OCI-LY7 (cell line): ENCODE measurements around the gene CDK15. TPM values are rescaled to one million over a fixed set of nuclear protein-coding genes. Genes with fewer than 3 reads are reported as not detected.
"Not testable (repeated sequence)": the region's sequence is repeated elsewhere in the genome, so short reads cannot be mapped to it uniquely, and the experiment has no call there.

ENCODE experiments used
- BruUV-seq: library from RNA; stranded (reverse); fragments of 400-500 nt; replicated peaks from 2 replicates; lab custom pipeline; 2021; lab: Mats Ljungman, UMichigan
- CTCF ChIA-PET: fragments of 300-600 bp; sonication (Branson Sonifier 250); formaldehyde crosslinking; loops from one replicate; lab custom pipeline; 2022; ENCODE audit warnings: antibody characterized with exemption; ENCODE audit not compliant: unreplicated experiment; lab: Charles Lee
- POLR2A ChIA-PET: fragments of 300-600 bp; sonication (Branson Sonifier 250); formaldehyde crosslinking; loops from one replicate; lab custom pipeline; 2022; ENCODE audit warnings: antibody characterized with exemption; lab: Charles Lee
- DNase-seq: peaks from one replicate; pipeline ENCODE4 v3.0.0-alpha.2; 2015; ENCODE audit warnings: low spot score
- H2AFZ ChIP-seq: fragments of 200-600 bp; sonication (generic), shearing (Covaris generic); 2 replicates; pipeline ENCODE4 v1.6.1; 2014; ENCODE audit warnings: mild to moderate bottlenecking, antibody characterized with exemption, low read length, moderate library complexity
- H3K27ac ChIP-seq: fragments of 200-600 bp; sonication (generic); 2 replicates; pipeline ENCODE4 v1.5.1; 2014; ENCODE audit warnings: mixed run types, low read depth, mild to moderate bottlenecking, moderate library complexity, low read length, inconsistent platforms; ENCODE audit not compliant: poor library complexity, severe bottlenecking
- H3K36me3 ChIP-seq: fragments of 200-600 bp; sonication (generic); 2 replicates; pipeline ENCODE4 v1.6.1; 2014; ENCODE audit warnings: mild to moderate bottlenecking, antibody characterized with exemption, low read length, moderate library complexity, mixed read lengths; ENCODE audit not compliant: insufficient read depth
- H3K4me1 ChIP-seq: fragments of 200-600 bp; sonication (generic); 2 replicates; pipeline ENCODE4 v1.5.1; 2014; ENCODE audit warnings: mild to moderate bottlenecking, low read length; ENCODE audit not compliant: insufficient read depth, poor library complexity, severe bottlenecking
- H3K4me2 ChIP-seq: fragments of 200-600 bp; sonication (generic); 2 replicates; pipeline ENCODE4 v1.6.1; 2014; ENCODE audit warnings: mild to moderate bottlenecking, low read length
- H3K4me3 ChIP-seq: fragments of 200-600 bp; sonication (generic); 2 replicates; pipeline ENCODE4 v1.5.1; 2014; ENCODE audit warnings: mild to moderate bottlenecking, low read depth, low read length; ENCODE audit not compliant: poor library complexity, severe bottlenecking
- H3K79me2 ChIP-seq: fragments of 200-600 bp; sonication (generic); 2 replicates; pipeline ENCODE4 v1.6.1; 2016; ENCODE audit warnings: low read depth, mild to moderate bottlenecking, low read length, moderate library complexity, mixed read lengths; ENCODE audit not compliant: insufficient read depth
- H3K9me2 ChIP-seq: fragments of 200-600 bp; sonication (generic); 2 replicates; pipeline ENCODE4 v1.6.1; 2016; ENCODE audit warnings: mild to moderate bottlenecking, low read length, mixed read lengths; ENCODE audit not compliant: insufficient read depth
- H3K9me3 ChIP-seq: fragments of 200-600 bp; sonication (generic); 2 replicates; pipeline ENCODE4 v1.6.1; 2014; ENCODE audit warnings: mild to moderate bottlenecking, mixed run types, low read length, mixed read lengths
- H4K20me1 ChIP-seq: fragments of 200-600 bp; sonication (generic); 2 replicates; pipeline ENCODE4 v1.6.1; 2014; ENCODE audit warnings: mild to moderate bottlenecking, antibody characterized with exemption, low read length, moderate library complexity, mixed read lengths; ENCODE audit not compliant: insufficient read depth
- EZH2phosphoT487 ChIP-seq: fragments of 200-600 bp; sonication (generic); IDR thresholded peaks from 2 replicates; pipeline ENCODE4 v1.6.1; 2018; ENCODE audit warnings: low read depth, borderline replicate concordance, mild to moderate bottlenecking, mixed run types, antibody characterized with exemption, low read length, moderate library complexity, mixed read lengths
- intact Hi-C: fragments of 100-400 bp; cut with micrococcal nuclease; formaldehyde crosslinking; loops from one replicate; pipeline ENCODE4 v1.10.0; 2022; ENCODE audit not compliant: unreplicated experiment
- total RNA-seq, 2 experiments: library from RNA; depleted of rRNA in 1 of 2; stranded (reverse); fragments of >200 nt in 1 of 2; shearing (Covaris generic) in 1 of 2; gene quantifications; 2 replicates each; pipeline ENCODE4 v1.2.3, GENCODE V29; 2014 to 2022
- TF ChIP-seq, protein P1 (sequence below): fragments of 200-600 bp; sonication (generic); conservative IDR thresholded peaks from 2 replicates; pipeline ENCODE4 v1.5.1; 2014; ENCODE audit warnings: mild to moderate bottlenecking, antibody characterized with exemption, low read length, moderate library complexity, mixed read lengths

Gene CDK15
- total RNA-seq, 2 experiments from 2014 or later: not detected

DNA sequence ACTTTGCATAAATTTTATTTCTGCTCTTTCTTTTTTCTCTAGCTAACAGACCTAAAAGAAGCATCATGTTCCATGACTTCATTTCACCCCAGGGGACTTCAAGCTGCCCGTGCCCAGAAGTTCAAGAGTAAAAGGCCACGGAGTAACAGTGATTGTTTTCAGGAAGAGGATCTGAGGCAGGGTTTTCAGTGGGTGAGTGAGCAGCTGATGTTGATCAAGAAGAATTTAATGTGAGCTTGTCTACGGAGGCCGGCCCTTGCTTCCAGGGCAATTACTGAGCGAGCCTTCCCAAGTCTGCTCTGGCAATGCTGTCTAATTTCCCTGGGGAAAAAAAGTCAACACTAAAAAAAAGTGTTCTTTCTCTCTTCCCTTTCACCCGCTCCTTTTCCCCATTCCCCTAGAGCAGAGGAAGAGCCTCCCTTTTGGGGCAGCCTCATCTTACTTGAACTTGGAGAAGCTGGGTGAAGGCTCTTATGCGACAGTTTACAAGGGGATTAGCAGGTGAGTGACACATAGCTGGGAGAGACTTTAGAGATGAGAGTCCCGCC lies 1.2 kb downstream of the CDK15 start:
- no peaks in the 10 kb centered on the region for H3K9me3 ChIP-seq
- BruUV-seq: no TSS peak
- no peaks in the 10 kb centered on the region for H4K20me1 ChIP-seq
- H3K4me1 ChIP-seq: no peaks in the 10 kb centered on the region
- no peak for DNase-seq
- H3K79me2 ChIP-seq: no peaks in the 10 kb centered on the region
- no peak overlapping the region for H2AFZ ChIP-seq
- H3K27ac ChIP-seq: no peak overlapping the region
- POLR2A ChIA-PET: interaction anchor here (0.6 to 0.7 kb wide), 3 partner anchors 23 to 189 kb away, joined by 3 to 4 read pairs (median 3); no protein-coding TSS in a partner anchor
- no peak overlapping the region for H3K4me3 ChIP-seq
- no peak overlapping the region for H3K4me2 ChIP-seq
- CTCF ChIA-PET: no interaction called here
- TF ChIP-seq EZH2phosphoT487: no peak
- TF ChIP-seq, protein P1, sequence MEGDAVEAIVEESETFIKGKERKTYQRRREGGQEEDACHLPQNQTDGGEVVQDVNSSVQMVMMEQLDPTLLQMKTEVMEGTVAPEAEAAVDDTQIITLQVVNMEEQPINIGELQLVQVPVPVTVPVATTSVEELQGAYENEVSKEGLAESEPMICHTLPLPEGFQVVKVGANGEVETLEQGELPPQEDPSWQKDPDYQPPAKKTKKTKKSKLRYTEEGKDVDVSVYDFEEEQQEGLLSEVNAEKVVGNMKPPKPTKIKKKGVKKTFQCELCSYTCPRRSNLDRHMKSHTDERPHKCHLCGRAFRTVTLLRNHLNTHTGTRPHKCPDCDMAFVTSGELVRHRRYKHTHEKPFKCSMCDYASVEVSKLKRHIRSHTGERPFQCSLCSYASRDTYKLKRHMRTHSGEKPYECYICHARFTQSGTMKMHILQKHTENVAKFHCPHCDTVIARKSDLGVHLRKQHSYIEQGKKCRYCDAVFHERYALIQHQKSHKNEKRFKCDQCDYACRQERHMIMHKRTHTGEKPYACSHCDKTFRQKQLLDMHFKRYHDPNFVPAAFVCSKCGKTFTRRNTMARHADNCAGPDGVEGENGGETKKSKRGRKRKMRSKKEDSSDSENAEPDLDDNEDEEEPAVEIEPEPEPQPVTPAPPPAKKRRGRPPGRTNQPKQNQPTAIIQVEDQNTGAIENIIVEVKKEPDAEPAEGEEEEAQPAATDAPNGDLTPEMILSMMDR: no peak
- intact Hi-C loops: no loop called here
- H3K36me3 ChIP-seq: no peaks in the 10 kb centered on the region
- no peaks in the 10 kb centered on the region for H3K9me2 ChIP-seq

DNA sequence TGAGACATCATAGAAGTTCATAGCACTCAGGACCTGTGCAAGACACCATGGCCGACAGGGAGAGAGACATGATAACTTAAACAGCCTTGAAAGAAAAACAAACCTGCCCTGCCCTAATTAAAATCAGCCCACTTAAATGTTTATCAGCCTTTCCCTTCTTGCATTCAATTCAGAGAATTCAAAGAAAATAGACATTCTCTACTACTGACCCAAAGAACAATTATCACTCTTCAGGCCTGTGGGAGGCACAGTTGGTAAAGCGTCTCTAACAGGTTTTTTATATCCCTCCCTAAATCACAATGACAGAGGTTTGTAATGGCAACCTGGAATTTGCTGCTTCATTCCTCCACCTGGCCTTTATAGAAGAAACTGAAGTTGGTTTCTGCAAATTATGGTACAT lies 1.7 kb downstream of the CDK15 start:
- H3K9me3 ChIP-seq: no peaks in the 10 kb centered on the region
- ChIA-PET CTCF (no interaction called here), POLR2A (no interaction called here)
- H3K4me2 ChIP-seq: no peak overlapping the region
- no peaks in the 10 kb centered on the region for H3K9me2 ChIP-seq
- no peak for TF ChIP-seq EZH2phosphoT487
- TF ChIP-seq, protein P1: no peak
- H4K20me1 ChIP-seq: no peaks in the 10 kb centered on the region
- intact Hi-C loops: no loop called here
- no peaks in the 10 kb centered on the region for H3K36me3 ChIP-seq
- no peak overlapping the region for H2AFZ ChIP-seq
- H3K27ac ChIP-seq: no peak overlapping the region
- no peaks in the 10 kb centered on the region for H3K79me2 ChIP-seq
- no peak for DNase-seq
- no peaks in the 10 kb centered on the region for H3K4me1 ChIP-seq
- BruUV-seq: no TSS peak
- no peak overlapping the region for H3K4me3 ChIP-seq

DNA sequence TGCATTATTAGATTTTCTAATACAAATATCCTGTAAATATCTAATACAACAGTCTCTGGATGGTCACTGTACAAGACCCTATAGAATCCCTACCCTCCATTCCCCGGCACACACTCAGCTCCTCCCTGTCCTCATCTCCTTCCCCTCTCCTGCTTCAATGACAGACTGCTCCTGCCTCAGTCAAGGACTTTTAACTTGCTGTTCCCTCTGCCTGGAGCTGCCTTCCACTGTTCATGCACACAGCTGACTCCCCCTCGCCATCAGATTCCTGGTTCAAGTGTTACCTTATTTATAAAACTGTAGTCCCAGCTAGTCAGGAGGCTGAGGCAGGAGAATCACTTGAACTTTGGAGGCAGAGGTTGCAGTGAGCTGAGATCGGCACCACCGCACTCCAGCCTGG lies 3.3 kb downstream of the CDK15 start:
- Histone ChIP-seq H3K4me2 (no peak overlapping the region), H3K36me3 (no peaks in the 10 kb centered on the region), H4K20me1 (no peaks in the 10 kb centered on the region), H3K79me2 (no peaks in the 10 kb centered on the region), H2AFZ (no peak overlapping the region), H3K4me3 (no peak overlapping the region), H3K9me3 (no peaks in the 10 kb centered on the region), H3K9me2 (no peaks in the 10 kb centered on the region), H3K27ac (no peak overlapping the region), H3K4me1 (no peaks in the 10 kb centered on the region)
- intact Hi-C loops: no loop called here
- ChIA-PET CTCF (no interaction called here), POLR2A (interaction anchor here (0.6 kb wide), 1 partner anchor 100 kb away, joined by 3 read pairs; no protein-coding TSS in a partner anchor)
- no peak for DNase-seq
- TF ChIP-seq, protein P1: no peak
- TF ChIP-seq EZH2phosphoT487: no peak
- BruUV-seq: no TSS peak

DNA sequence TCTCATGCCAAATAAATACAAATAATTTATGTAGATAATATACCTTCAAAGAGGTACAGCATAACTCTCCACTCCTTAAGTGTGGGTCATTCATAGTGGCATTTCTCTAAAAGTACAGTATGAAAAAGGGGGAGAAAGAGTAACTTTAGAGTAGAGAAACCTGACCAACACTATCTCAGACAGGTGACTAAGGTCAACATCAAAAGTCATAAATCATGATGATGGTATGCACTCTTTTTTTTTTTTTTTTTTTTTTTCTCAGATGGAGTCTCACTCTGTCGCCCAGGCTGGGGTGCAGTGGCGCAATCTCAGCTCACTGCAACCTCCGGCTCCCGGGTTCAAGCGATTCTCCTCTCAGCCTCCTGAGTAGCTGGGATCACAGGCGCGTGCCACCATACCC lies 4.3 kb downstream of the CDK15 start:
- H4K20me1 ChIP-seq, H3K9me3 ChIP-seq, H3K27ac ChIP-seq, H3K79me2 ChIP-seq, H3K4me1 ChIP-seq, BruUV-seq, DNase-seq, H3K9me2 ChIP-seq, H3K36me3 ChIP-seq, intact Hi-C loops, H3K4me2 ChIP-seq, CTCF ChIA-PET, H3K4me3 ChIP-seq, H2AFZ ChIP-seq: not testable (repeated sequence)
- POLR2A ChIA-PET: interaction anchor here (0.7 kb wide), 1 partner anchor 47 kb away, joined by 5 read pairs; no protein-coding TSS in a partner anchor
